Loucy (cell line): Measurements from ENCODE around the gene LY6G6C.

Experiments
- H2AFZ ChIP-seq: fragments of 200-600 bp; sonication (generic); 2 replicates; pipeline ENCODE4 v1.6.0; 2016; ENCODE audit warnings: antibody characterized with exemption, mild to moderate bottlenecking, low read length, moderate library complexity
- H3F3A ChIP-seq: fragments of 200-600 bp; 2 replicates; pipeline ENCODE4 v1.6.0; 2016; ENCODE audit warnings: antibody characterized with exemption, low read depth, mild to moderate bottlenecking
- H3K27me3 ChIP-seq: fragments of 200-600 bp; sonication (generic); 2 replicates; pipeline ENCODE4 v1.6.1; 2014; ENCODE audit warnings: low read length, mild to moderate bottlenecking; ENCODE audit not compliant: insufficient read depth, poor library complexity, severe bottlenecking
- H3K36me3 ChIP-seq: fragments of 200-600 bp; sonication (generic); 2 replicates; pipeline ENCODE4 v1.6.1; 2016; ENCODE audit warnings: low read length; ENCODE audit not compliant: insufficient read depth
- H3K4me1 ChIP-seq: fragments of 200-600 bp; sonication (generic); 2 replicates; pipeline ENCODE4 v1.5.1; 2014; ENCODE audit warnings: low read length, mild to moderate bottlenecking; ENCODE audit not compliant: insufficient read depth, poor library complexity, severe bottlenecking
- H3K4me2 ChIP-seq: fragments of 200-600 bp; sonication (generic); 2 replicates; pipeline ENCODE4 v1.6.0; 2014; ENCODE audit warnings: antibody characterized with exemption, low read length, low read depth, mild to moderate bottlenecking; ENCODE audit not compliant: poor library complexity, severe bottlenecking
- H3K4me3 ChIP-seq: fragments of 200-600 bp; sonication (generic); 2 replicates; pipeline ENCODE4 v1.5.1; 2014; ENCODE audit warnings: low read length, mild to moderate bottlenecking, mixed read lengths; ENCODE audit not compliant: poor library complexity, severe bottlenecking
- H3K79me2 ChIP-seq: fragments of 200-600 bp; sonication (generic); 2 replicates; pipeline ENCODE4 v1.6.1; 2014; ENCODE audit warnings: low read length; ENCODE audit not compliant: insufficient read depth
- H3K9ac ChIP-seq: fragments of 200-600 bp; sonication (generic); 2 replicates; pipeline ENCODE4 v1.6.0; 2014; ENCODE audit warnings: mild to moderate bottlenecking, low read depth, low read length, moderate library complexity; ENCODE audit not compliant: poor library complexity, severe bottlenecking
- H3K9me2 ChIP-seq: fragments of 200-600 bp; sonication (generic); replicated peaks from 2 replicates; pipeline ENCODE4 v1.6.1; 2016; ENCODE audit warnings: low read depth, low read length, mixed read lengths
- H3K9me3 ChIP-seq: fragments of 200-600 bp; sonication (generic); 2 replicates; pipeline ENCODE4 v1.6.1; 2014; ENCODE audit warnings: mild to moderate bottlenecking, antibody characterized with exemption, low read length, low read depth; ENCODE audit not compliant: insufficient read depth
- H4K20me1 ChIP-seq: fragments of 200-600 bp; sonication (generic); 2 replicates; pipeline ENCODE4 v1.6.0; 2014; ENCODE audit warnings: antibody characterized with exemption, low read length, mild to moderate bottlenecking; ENCODE audit not compliant: insufficient read depth, poor library complexity, severe bottlenecking
- EZH2phosphoT487 ChIP-seq: fragments of 200-600 bp; IDR thresholded peaks from 2 replicates; pipeline ENCODE4 v1.6.1; 2018; ENCODE audit warnings: antibody characterized with exemption, mild to moderate bottlenecking, moderate library complexity, borderline replicate concordance
- TF ChIP-seq, protein P1 (sequence below): fragments of 200-600 bp; sonication (generic); conservative IDR thresholded peaks from 2 replicates; pipeline ENCODE4 v1.5.1; 2014; ENCODE audit warnings: mild to moderate bottlenecking, antibody characterized with exemption, low read length

Gene LY6G6C

DNA sequence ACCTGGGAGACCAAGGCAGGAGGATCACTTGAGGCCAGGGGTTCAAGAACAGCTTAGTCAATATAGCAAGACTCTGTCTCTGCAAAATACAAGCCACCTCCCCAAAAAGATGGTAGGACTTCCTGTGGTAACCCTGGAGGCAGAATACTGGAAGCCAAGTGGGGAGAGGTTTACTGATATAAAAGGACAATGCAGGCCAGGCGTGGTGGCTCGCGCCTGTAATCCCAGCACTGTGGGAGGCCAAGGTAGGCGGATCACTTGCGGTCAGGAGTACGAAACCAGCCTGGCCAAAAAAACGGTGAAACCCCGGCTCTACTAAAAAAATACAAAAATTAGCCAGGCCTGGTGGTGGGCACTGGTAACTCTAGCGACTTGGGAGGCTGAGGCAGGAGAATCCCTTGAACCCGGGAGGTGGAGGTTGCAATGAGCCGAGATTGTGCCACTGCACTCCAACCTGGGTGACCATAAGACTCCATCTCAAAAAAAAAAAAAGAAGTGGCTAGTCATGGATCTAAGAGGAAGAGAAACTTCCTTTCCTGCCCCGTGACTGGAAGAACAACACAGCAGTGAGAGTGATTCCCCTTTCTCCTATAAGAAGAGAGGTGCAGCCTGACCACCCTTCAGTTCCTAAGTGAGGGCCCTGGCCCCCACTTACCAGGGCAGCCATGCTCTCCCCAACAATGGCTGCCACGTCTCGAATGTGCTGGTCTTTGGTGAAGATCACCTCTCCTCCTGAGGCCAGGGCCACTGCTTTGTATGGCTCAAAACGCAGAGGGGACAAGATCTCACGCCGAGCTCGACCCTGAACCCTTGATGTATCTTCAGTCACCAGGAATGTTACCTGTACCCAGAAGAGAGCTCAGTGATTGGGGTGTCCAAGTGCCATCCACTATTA lies 47.1 kb upstream of the LY6G6C start:
- no peak overlapping the region for H3K4me2 ChIP-seq
- no peaks in the 10 kb centered on the region for H3F3A ChIP-seq
- no peaks in the 10 kb centered on the region for H3K9me2 ChIP-seq
- no peaks in the 10 kb centered on the region for H4K20me1 ChIP-seq
- H3K9me3 ChIP-seq: no peaks in the 10 kb centered on the region
- H3K4me1 ChIP-seq: peaks cover 11% of the 10 kb centered on the region
- no peaks in the 10 kb centered on the region for H3K36me3 ChIP-seq
- no peaks in the 10 kb centered on the region for H3K79me2 ChIP-seq
- H3K9ac ChIP-seq: no peak overlapping the region
- TF ChIP-seq EZH2phosphoT487: no peak
- TF ChIP-seq, protein P1, sequence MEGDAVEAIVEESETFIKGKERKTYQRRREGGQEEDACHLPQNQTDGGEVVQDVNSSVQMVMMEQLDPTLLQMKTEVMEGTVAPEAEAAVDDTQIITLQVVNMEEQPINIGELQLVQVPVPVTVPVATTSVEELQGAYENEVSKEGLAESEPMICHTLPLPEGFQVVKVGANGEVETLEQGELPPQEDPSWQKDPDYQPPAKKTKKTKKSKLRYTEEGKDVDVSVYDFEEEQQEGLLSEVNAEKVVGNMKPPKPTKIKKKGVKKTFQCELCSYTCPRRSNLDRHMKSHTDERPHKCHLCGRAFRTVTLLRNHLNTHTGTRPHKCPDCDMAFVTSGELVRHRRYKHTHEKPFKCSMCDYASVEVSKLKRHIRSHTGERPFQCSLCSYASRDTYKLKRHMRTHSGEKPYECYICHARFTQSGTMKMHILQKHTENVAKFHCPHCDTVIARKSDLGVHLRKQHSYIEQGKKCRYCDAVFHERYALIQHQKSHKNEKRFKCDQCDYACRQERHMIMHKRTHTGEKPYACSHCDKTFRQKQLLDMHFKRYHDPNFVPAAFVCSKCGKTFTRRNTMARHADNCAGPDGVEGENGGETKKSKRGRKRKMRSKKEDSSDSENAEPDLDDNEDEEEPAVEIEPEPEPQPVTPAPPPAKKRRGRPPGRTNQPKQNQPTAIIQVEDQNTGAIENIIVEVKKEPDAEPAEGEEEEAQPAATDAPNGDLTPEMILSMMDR: no peak
- H3K4me3 ChIP-seq: no peak overlapping the region
- no peak overlapping the region for H2AFZ ChIP-seq
- H3K27me3 ChIP-seq: no peaks in the 10 kb centered on the region

DNA sequence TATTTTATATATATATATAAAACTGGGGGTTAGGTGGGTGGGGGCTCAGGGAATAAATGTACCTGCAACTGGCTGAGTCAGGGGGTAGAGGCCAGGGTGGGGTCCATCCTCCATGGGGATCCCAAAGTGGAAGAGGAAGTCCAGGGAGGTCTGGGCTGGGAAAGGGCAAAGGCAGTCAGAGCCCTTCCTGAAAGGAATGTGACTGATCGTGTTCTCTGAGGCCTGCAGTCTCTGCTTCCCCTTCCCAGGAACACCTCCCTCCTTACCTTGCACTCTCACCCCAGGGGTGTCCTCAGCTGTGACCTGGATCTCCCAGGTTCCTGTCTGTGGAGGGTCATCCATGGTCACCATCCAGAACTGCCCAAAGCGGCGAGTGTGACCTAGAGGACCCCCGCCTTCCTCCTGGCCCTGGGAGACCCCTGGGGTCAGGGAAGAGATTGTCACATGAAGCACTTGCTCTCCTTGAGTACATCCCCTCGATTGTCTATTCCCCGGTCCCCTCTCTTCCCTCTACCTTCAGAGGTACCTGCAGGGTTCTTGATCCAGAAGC lies 45.6 kb upstream of the LY6G6C start:
- H3K27me3 ChIP-seq: no peaks in the 10 kb centered on the region
- H3K79me2 ChIP-seq: no peaks in the 10 kb centered on the region
- no peaks in the 10 kb centered on the region for H4K20me1 ChIP-seq
- no peaks in the 10 kb centered on the region for H3K9me3 ChIP-seq
- no peaks in the 10 kb centered on the region for H3F3A ChIP-seq
- no peaks in the 10 kb centered on the region for H3K9me2 ChIP-seq
- no peak overlapping the region for H3K4me2 ChIP-seq
- H3K4me3 ChIP-seq: no peak overlapping the region
- TF ChIP-seq, protein P1: no peak
- no peak for TF ChIP-seq EZH2phosphoT487
- H3K4me1 ChIP-seq: peaks cover 6% of the 10 kb centered on the region
- no peak overlapping the region for H3K9ac ChIP-seq
- no peaks in the 10 kb centered on the region for H3K36me3 ChIP-seq
- H2AFZ ChIP-seq: no peak overlapping the region

DNA sequence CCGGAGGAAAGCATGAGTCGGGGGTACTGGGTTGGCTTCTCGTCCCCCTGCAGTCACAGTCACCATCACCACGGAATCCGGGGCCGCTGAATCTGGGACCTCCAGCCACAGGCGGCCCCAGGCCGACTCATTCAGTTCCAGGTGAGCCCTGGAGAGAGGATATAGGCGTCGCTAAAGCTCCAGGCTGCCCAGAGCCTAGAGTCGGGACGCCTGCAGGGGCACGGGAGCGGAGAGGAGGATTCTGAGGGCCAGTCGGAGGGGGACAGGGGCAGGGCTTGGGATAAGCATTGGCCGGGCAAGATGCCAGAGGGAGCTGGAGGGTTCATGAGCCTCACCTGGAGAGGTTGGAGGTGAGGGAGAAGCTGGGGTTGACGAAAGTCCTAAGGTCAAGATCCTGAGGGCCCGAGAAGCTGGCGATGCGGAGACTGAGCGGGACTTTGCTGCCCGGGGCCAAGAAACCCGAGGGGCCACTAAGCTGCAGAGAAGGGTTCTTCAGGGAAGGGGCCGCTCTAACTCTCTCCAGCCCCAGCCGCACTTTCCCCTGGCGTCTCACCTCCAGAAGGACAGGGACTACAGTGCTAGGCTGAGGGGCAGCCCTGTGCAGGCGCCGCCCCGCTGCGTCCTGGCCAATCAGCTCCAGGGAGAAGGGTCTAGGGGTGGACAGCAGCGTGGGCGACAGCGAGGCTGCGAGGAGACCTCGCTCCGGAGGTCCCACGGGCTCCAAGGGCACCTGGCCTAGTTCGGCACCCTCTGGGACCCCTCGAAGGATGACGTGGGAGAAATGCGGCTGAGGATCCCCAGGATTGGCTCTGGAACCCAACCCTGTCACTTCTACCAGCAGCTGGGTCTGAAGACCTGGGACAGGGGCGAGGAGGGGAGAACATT lies 44.6 kb upstream of the LY6G6C start:
- H3K79me2 ChIP-seq: no peaks in the 10 kb centered on the region
- no peaks in the 10 kb centered on the region for H3K27me3 ChIP-seq
- no peaks in the 10 kb centered on the region for H3F3A ChIP-seq
- H3K4me3 ChIP-seq: no peak overlapping the region
- TF ChIP-seq, protein P1: no peak
- TF ChIP-seq EZH2phosphoT487: no peak
- no peaks in the 10 kb centered on the region for H3K36me3 ChIP-seq
- H4K20me1 ChIP-seq: no peaks in the 10 kb centered on the region
- no peak overlapping the region for H2AFZ ChIP-seq
- no peaks in the 10 kb centered on the region for H3K9me2 ChIP-seq
- H3K9ac ChIP-seq: no peak overlapping the region
- no peaks in the 10 kb centered on the region for H3K9me3 ChIP-seq
- H3K4me1 ChIP-seq: peaks cover 3% of the 10 kb centered on the region
- H3K4me2 ChIP-seq: no peak overlapping the region
